ENCODE measurements around the gene EPB41L4A.

The EPB41L4A gene

GRCh38 chr5:112350626-112351025, 68.5 kb downstream of the EPB41L4A start:
- H3K27ac ChIP-seq (ENCODE audit: low read depth, low read length): no peak overlapping the region
- no peaks in the 10 kb centered on the region for H3F3A ChIP-seq (ENCODE audit: control insufficient read depth, insufficient read depth)
- H3K9me2 ChIP-seq (replicated peaks; ENCODE audit: control insufficient read depth, low read length): no peaks in the 10 kb centered on the region; the same call in 1 of the 2 replicates
- H3K36me3 ChIP-seq (ENCODE audit: control insufficient read depth, low read length): no peaks in the 10 kb centered on the region
- H4K20me1 ChIP-seq (ENCODE audit: control insufficient read depth, insufficient read depth, low read depth, low read length): no peaks in the 10 kb centered on the region
- H3K4me2 ChIP-seq (ENCODE audit: low read length): no peak overlapping the region
- H3K9me3 ChIP-seq (ENCODE audit: control insufficient read depth, insufficient read depth, low read length): no peaks in the 10 kb centered on the region
- no peaks in the 10 kb centered on the region for H3K4me1 ChIP-seq (ENCODE audit: control insufficient read depth, low read length)
- H3K79me2 ChIP-seq (ENCODE audit: control insufficient read depth, low read length): no peaks in the 10 kb centered on the region
- no peak for TF ChIP-seq EZH2phosphoT487 (IDR thresholded peaks at IDR 0.05; ENCODE audit: borderline replicate concordance, low read length)
- TF ChIP-seq, protein P1, sequence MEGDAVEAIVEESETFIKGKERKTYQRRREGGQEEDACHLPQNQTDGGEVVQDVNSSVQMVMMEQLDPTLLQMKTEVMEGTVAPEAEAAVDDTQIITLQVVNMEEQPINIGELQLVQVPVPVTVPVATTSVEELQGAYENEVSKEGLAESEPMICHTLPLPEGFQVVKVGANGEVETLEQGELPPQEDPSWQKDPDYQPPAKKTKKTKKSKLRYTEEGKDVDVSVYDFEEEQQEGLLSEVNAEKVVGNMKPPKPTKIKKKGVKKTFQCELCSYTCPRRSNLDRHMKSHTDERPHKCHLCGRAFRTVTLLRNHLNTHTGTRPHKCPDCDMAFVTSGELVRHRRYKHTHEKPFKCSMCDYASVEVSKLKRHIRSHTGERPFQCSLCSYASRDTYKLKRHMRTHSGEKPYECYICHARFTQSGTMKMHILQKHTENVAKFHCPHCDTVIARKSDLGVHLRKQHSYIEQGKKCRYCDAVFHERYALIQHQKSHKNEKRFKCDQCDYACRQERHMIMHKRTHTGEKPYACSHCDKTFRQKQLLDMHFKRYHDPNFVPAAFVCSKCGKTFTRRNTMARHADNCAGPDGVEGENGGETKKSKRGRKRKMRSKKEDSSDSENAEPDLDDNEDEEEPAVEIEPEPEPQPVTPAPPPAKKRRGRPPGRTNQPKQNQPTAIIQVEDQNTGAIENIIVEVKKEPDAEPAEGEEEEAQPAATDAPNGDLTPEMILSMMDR (IDR thresholded peaks at IDR 0.05; ENCODE audit: low read depth, low read length, poor library complexity, severe bottlenecking): no peak
- H3K4me3 ChIP-seq (ENCODE audit: low read length): no peak overlapping the region
- 0 out of 2 replicates have a peak, but pooled peaks cover 2% of the 10 kb centered on the region for H3K27me3 ChIP-seq (ENCODE audit: control insufficient read depth, low read length)

DNA sequence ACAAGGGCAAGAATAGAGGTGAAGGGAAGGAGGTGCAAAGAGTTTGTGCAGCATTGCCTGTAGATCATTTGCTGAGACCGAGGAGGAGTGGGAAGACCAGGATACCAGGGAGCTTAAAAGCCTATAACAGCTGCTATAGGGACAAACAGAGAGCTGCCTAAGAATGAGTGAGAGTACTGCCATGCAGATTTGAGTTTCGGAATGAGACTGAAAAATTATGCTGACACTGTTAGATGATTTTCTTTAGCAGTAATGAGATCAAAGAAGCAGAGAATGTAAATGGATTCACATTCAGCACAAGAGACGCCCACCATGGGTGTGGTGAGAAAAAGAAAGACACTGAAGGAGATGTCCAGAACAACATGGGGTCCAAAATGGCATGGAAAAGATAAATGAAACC, 69.7 kb downstream of the EPB41L4A start:
- Histone ChIP-seq H3K27ac (ENCODE audit: low read depth, low read length) (no peak overlapping the region), H4K20me1 (ENCODE audit: control insufficient read depth, insufficient read depth, low read depth, low read length) (no peaks in the 10 kb centered on the region), H3K4me3 (ENCODE audit: low read length) (no peak overlapping the region), H3K4me1 (ENCODE audit: control insufficient read depth, low read length) (no peaks in the 10 kb centered on the region), H3K27me3 (ENCODE audit: control insufficient read depth, low read length) (0 out of 2 replicates have a peak, but pooled peaks cover 2% of the 10 kb centered on the region), H3K9me3 (ENCODE audit: control insufficient read depth, insufficient read depth, low read length) (no peaks in the 10 kb centered on the region), H3K36me3 (ENCODE audit: control insufficient read depth, low read length) (no peaks in the 10 kb centered on the region), H3K79me2 (ENCODE audit: control insufficient read depth, low read length) (no peaks in the 10 kb centered on the region), H3F3A (ENCODE audit: control insufficient read depth, insufficient read depth) (no peaks in the 10 kb centered on the region), H3K9me2 (replicated peaks; ENCODE audit: control insufficient read depth, low read length) (no peaks in the 10 kb centered on the region; the same call in 1 of the 2 replicates), H3K4me2 (ENCODE audit: low read length) (no peak overlapping the region)
- TF ChIP-seq, protein P1 (IDR thresholded peaks at IDR 0.05; ENCODE audit: low read depth, low read length, poor library complexity, severe bottlenecking): no peak
- TF ChIP-seq EZH2phosphoT487 (IDR thresholded peaks at IDR 0.05; ENCODE audit: borderline replicate concordance, low read length): no peak

DNA sequence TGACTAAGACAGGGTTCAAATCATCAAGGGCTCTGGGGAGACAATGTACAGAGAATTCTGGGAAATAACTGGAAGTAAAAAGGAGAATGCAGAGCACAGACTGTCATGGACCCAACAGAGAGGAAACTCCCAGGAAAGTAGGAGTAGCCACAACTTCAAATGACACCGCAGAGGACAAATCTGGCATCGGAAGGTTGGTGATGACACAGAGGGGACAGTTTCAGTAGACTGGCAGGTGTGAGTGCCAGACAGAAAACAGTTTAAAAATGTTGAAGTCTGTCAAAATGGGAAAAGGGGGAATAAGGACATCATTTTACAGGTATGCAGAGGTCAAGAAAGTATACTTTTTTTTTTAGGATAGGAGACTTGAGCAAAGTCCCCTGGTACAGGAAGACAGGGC, 70.2 kb downstream of the EPB41L4A start:
- Histone ChIP-seq H3K27ac (ENCODE audit: low read depth, low read length) (no peak overlapping the region), H3K4me3 (ENCODE audit: low read length) (no peak overlapping the region), H4K20me1 (ENCODE audit: control insufficient read depth, insufficient read depth, low read depth, low read length) (no peaks in the 10 kb centered on the region)

More for the DNA sequence above, 70.2 kb downstream of the EPB41L4A start:
- Histone ChIP-seq H3K9me3 (ENCODE audit: control insufficient read depth, insufficient read depth, low read length) (no peaks in the 10 kb centered on the region), H3K36me3 (ENCODE audit: control insufficient read depth, low read length) (no peaks in the 10 kb centered on the region), H3K79me2 (ENCODE audit: control insufficient read depth, low read length) (no peaks in the 10 kb centered on the region), H3F3A (ENCODE audit: control insufficient read depth, insufficient read depth) (no peaks in the 10 kb centered on the region), H3K27me3 (ENCODE audit: control insufficient read depth, low read length) (0 out of 2 replicates have a peak, but pooled peaks cover 2% of the 10 kb centered on the region), H3K4me1 (ENCODE audit: control insufficient read depth, low read length) (no peaks in the 10 kb centered on the region), H3K9me2 (replicated peaks; ENCODE audit: control insufficient read depth, low read length) (no peaks in the 10 kb centered on the region; the same call in 1 of the 2 replicates), H3K4me2 (ENCODE audit: low read length) (no peak overlapping the region)
- TF ChIP-seq, protein P1 (IDR thresholded peaks at IDR 0.05; ENCODE audit: low read depth, low read length, poor library complexity, severe bottlenecking): no peak
- TF ChIP-seq EZH2phosphoT487 (IDR thresholded peaks at IDR 0.05; ENCODE audit: borderline replicate concordance, low read length): no peak

Data from DOHH2 (cell line).